ENCODE measurements around the gene GFOD1. TPM values are rescaled to one million over a fixed set of nuclear protein-coding genes. Genes with fewer than 3 reads are reported as not detected.

The GFOD1 gene
- total and polyA plus RNA-seq, 2 of the 4 experiments (the other 2 are of a cell fraction): 1.8 to 3.4 TPM

- ATAC-seq (ENCODE audit: low read depth) (no peak), DNase-seq (no peak)
- BruUV-seq (replicated peaks): no TSS peak
- peak overlapping the region; percentile 7; the same call in 1 of the 2 replicates for H3K23ac ChIP-seq (ENCODE audit: low read depth, low read length)
- H3K4me2 ChIP-seq (ENCODE audit: low read depth, low read length): no peak overlapping the region
- H2AK5ac ChIP-seq (ENCODE audit: low read depth, low read length): peak overlapping the region; percentile 56; the same call in 1 of the 2 replicates
- ChIA-PET POLR2A (ENCODE audit: unreplicated experiment) (no interaction called here), CTCF (no interaction called here)
- H2BK5ac ChIP-seq (ENCODE audit: low read depth, low read length, poor library complexity, severe bottlenecking): no peak overlapping the region
- H4K20me1 ChIP-seq (ENCODE audit: insufficient read depth, low read length): no peaks in the 10 kb centered on the region
- in situ Hi-C loops (cut with MboI; ENCODE audit: low sequenced_read_pairs) (no loop called here), intact Hi-C loops (cut with micrococcal nuclease) (no loop called here), dilution Hi-C loops (cut with HindIII; ENCODE audit: low sequenced_read_pairs, unreplicated experiment) (no loop called here)
- H3K27me3 ChIP-seq (ENCODE audit: control insufficient read depth, insufficient read depth, low read length): no peaks in the 10 kb centered on the region
- no peak overlapping the region for H3K27ac ChIP-seq (ENCODE audit: insufficient read depth, low read length)
- H4K8ac ChIP-seq (ENCODE audit: low read depth in 2 of 2, low read length in 2 of 2): peak overlapping the region in 1 of 2 experiments; percentile 73; a peak in 2 of 4 replicates
- H3K9me3 ChIP-seq (ENCODE audit: control insufficient read depth, insufficient read depth, low read length): no peaks in the 10 kb centered on the region
- peaks cover 12% of the 10 kb centered on the region for H3K4me1 ChIP-seq (ENCODE audit: control insufficient read depth, insufficient read depth, low read length)
- no peak overlapping the region for H2AFZ ChIP-seq (replicated peaks; ENCODE audit: low read length, poor library complexity)
- H3K4me3 ChIP-seq (ENCODE audit: insufficient read depth, low read depth, low read length): no peak overlapping the region
- peak overlapping the region; percentile 96 for H3K18ac ChIP-seq (ENCODE audit: low read depth, low read length)
- peak overlapping the region; percentile 43; the same call in 1 of the 2 replicates for H4K91ac ChIP-seq (ENCODE audit: insufficient read depth, low read depth, low read length)
- H3K56ac ChIP-seq (ENCODE audit: extremely low read depth, insufficient read depth, low read length): no peak overlapping the region
- no CpG with 5 or more reads among the region's 1 CpG for WGBS, 2 experiments (ENCODE audit: extremely low coverage in 2 of 2, insufficient read length in 1 of 2)
- H2BK120ac ChIP-seq (ENCODE audit: low read depth, low read length): peak overlapping the region; percentile 82
- H2BK15ac ChIP-seq (ENCODE audit: low read depth, low read length): peak overlapping the region; percentile 74; the same call in 2 of the 3 replicates
- no peak for TF ChIP-seq CTCF (conservative IDR thresholded peaks at IDR 0.05; ENCODE audit: low read depth, low read length)
- TF ChIP-seq USF2 (IDR thresholded peaks at IDR 0.05; ENCODE audit: low read depth, low read length): peak; percentile 59; the same call in 1 of the 2 replicates
- no peak for TF ChIP-seq SMC3 (IDR thresholded peaks at IDR 0.05; ENCODE audit: low read depth, low read length)
- H3K4ac ChIP-seq (ENCODE audit: low read depth, low read length): peak overlapping the region; percentile 85
- H3K9me1 ChIP-seq (ENCODE audit: insufficient read depth, low read length): peaks cover 10% of the 10 kb centered on the region
- no peak overlapping the region for H2AK9ac ChIP-seq (replicated peaks; ENCODE audit: low read depth, low read length, poor library complexity)
- peaks cover 0 to 15% of the 10 kb centered on the region in 2 experiments; a peak in 2 of 4 replicates for H3K79me1 ChIP-seq (ENCODE audit: low read depth in 1 of 2, low read length in 2 of 2)
- H3K9ac ChIP-seq (ENCODE audit: low read depth, low read length): no peak overlapping the region
- H2BK20ac ChIP-seq (ENCODE audit: low read depth, low read length): peak overlapping the region; percentile 73
- H3K14ac ChIP-seq (replicated peaks; ENCODE audit: low read depth, low read length): peak overlapping the region; percentile 70; the same call in 1 of the 2 replicates
- peak overlapping the region; percentile 87 for H4K5ac ChIP-seq (ENCODE audit: low read depth, low read length)
- H3K36me3 ChIP-seq (ENCODE audit: control insufficient read depth, insufficient read depth, low read length): no peaks in the 10 kb centered on the region
These were observed 80.6 kb downstream of the GFOD1 start for GRCh38 chr6:13406781-13407180.
